IPS-18c (cell line): ENCODE results near the gene UGT1A3.

Experiments used
- H3K4me3 ChIP-seq: 2 replicates; pipeline ENCODE4 v1.7.0; 2013; ENCODE audit warnings: low read depth, mild to moderate bottlenecking, low read length, moderate library complexity; ENCODE audit not compliant: insufficient read depth
- H3K9me3 ChIP-seq: one replicate; pipeline ENCODE4 v1.6.1; 2013; ENCODE audit warnings: mild to moderate bottlenecking, low read length, moderate library complexity; ENCODE audit not compliant: control insufficient read depth, insufficient read depth

The UGT1A3 gene

GRCh38 chr2:233801357-233802131 is 72.7 kb downstream of the UGT1A3 start:
- no peak overlapping the region for H3K4me3 ChIP-seq

DNA sequence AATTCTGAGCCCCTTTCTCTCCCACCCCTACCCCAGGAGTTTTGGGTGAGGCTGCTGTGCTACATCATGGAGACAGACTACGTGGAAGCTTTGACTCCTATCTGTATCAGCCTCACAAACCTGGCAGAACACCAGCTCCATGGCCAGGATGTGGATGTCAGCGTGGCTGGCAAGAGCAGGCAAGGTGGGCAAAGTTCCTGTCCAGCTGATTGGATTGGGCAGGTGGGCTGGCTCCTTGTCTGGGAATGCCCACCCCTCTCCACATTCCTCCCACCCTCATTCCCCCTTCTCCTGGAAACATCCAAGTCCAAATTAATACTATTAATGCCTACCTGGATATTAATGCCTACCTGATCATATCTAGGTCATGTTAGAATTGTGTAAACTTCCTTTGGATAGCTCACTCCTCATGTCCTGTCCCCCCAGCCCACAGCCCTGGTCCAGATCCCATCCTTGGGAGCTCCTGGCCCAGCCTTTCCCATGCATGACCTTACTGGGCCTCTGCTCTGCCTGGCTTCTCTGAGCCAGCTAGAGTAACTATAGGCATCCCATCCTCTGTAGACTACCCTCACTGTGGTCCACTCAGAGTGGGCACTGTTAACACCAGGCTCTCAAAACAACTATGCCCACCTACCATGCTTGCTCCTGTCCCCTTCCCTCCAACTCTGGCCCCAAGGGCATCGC is 73.4 kb downstream of the UGT1A3 start:
- Histone ChIP-seq H3K9me3 (no peaks in the 10 kb centered on the region), H3K4me3 (no peak overlapping the region)

More at GRCh38 chr2:233801357-233802131, 72.7 kb downstream of the UGT1A3 start:
- no peaks in the 10 kb centered on the region for H3K9me3 ChIP-seq

- Histone ChIP-seq H3K9me3 (peaks cover 2% of the 10 kb centered on the region), H3K4me3 (no peak overlapping the region)
These were observed 74.6 kb downstream of the UGT1A3 start for GRCh38 chr2:233803292-233803911.

- Histone ChIP-seq H3K9me3 (peaks cover 2% of the 10 kb centered on the region), H3K4me3 (no peak overlapping the region; the same call in 1 of the 2 replicates)
These were observed 75.2 kb downstream of the UGT1A3 start for GRCh38 chr2:233803994-233804393.

DNA sequence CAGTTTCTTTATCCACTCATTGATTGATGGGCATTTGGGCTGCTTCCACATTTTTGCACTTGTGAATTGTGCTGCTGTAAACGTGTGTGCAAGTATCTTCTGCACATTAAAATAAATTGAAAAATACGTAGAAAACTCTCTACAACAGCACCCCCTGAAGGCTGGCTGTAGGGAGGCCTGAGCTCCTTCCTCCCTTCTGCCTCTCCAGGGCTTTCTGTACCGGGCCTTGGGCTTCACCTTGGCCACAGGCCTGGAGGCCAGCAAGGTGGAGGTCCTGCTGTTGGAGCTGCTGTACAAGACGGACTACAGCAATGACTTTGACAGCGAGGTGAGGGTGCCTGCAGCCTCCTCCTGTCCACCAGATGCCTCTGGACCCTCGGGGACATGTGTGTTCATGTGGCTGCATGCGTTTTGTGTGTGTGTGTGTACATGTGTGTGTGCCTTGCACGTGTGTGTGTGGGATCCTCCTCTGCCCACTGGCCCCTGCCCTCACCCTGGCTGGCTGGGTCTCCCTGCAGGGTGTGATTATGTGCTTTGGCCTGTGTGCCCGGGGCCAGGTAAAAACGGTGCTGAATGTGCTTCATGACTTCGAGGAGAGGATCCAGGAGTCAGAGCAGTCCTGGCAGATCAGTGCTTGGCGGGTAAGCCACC is 78.5 kb downstream of the UGT1A3 start:
- H3K4me3 ChIP-seq, result no peak overlapping the region
- peaks cover 2% of the 10 kb centered on the region for H3K9me3 ChIP-seq

DNA sequence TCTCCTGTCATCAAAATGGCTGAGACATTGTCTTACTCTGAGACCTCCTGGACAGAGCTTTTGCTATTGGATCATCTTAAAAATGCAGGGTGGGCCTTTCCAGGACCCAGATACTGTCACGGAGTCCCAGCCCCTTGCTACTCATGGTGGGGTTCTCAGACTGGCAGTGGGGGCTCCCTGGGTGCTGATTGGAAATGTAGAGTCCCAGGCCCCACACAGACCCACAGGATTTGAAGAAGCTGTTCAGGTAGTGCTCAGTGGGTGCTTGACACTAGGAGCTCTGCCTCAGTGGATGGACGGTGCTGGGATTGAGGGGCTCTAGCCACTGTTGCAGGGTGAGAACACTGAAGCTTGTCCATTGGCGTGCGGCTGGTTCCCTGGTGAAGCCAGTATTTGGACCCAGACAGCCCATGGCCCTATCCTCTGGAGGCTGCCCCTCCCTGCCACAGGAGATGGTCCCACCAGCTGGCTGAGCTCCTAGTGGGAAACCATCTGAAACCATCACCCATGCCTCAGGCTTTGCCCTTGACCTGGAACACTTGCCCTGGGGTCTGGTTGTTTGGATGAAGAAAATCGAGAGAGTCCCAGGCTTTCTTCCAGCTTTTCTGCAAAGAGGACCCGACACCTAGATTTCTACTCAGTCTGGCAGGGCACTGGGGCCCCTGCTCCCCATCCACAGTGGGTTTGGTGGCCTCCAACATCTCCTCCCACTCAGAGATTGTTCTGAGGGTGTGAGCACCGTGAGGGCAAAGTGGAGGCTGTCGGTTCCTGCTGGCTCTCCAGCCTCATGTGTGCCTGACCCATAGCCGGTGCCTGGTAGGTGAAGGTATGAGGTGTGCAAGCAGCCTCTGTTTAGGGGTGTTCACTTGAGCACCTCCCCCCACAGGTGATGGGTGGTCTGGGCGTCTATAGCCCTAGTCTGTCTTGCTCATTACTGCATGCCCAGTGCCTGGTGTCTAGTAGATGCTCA is 79.4 kb downstream of the UGT1A3 start:
- H3K4me3 ChIP-seq, result no peak overlapping the region
- peaks cover 2% of the 10 kb centered on the region for H3K9me3 ChIP-seq

DNA sequence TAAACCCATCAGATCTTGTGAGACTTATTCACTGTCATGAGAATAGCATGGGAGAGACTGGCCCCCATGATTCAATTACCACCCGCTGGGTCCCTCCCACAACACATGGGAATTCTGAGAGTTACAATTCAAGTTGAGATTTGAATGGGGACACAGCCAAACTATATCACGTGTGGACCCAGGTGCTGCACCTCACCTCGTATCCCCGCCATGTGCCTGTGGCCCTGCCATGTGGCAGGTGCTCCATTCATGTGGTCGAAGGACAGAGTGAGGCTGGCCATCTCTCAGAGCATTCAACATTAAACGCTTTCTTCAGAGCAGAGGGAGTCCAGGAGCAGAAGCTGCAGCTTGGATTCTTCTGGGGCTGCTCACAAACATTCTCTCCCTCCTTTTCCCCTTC is 81.5 kb downstream of the UGT1A3 start:
- peaks cover 2% of the 10 kb centered on the region for H3K9me3 ChIP-seq
- no peak overlapping the region for H3K4me3 ChIP-seq

- Histone ChIP-seq H3K9me3 (peaks cover 2% of the 10 kb centered on the region), H3K4me3 (no peak overlapping the region)
These were observed 82.2 kb downstream of the UGT1A3 start for GRCh38 chr2:233811087-233811486.

DNA sequence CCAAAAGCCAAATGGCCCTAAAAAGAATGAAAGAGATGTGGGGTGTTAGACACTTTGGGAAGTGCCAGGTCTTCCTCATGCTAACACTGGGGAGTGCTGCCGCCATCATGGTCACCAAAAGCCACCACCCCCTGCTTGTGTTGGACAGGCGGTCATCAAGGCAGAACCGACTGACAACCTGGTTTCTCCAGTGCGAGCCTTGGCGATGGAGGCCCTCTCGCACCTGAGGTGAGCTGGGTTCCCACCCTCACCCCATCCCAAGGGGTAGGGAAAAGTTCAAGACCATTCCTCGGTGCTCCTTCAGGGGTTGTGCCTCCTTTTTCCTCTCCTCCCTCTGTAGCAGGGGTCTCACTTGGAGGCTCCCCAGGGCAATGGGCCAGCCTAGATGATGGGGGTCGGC is 82.9 kb downstream of the UGT1A3 start:
- H3K9me3 ChIP-seq, result peaks cover 2% of the 10 kb centered on the region
- no peak overlapping the region for H3K4me3 ChIP-seq

GRCh38 chr2:233813236-233814055 is 84.6 kb downstream of the UGT1A3 start:
- no peaks in the 10 kb centered on the region for H3K9me3 ChIP-seq
- no peak overlapping the region for H3K4me3 ChIP-seq

DNA sequence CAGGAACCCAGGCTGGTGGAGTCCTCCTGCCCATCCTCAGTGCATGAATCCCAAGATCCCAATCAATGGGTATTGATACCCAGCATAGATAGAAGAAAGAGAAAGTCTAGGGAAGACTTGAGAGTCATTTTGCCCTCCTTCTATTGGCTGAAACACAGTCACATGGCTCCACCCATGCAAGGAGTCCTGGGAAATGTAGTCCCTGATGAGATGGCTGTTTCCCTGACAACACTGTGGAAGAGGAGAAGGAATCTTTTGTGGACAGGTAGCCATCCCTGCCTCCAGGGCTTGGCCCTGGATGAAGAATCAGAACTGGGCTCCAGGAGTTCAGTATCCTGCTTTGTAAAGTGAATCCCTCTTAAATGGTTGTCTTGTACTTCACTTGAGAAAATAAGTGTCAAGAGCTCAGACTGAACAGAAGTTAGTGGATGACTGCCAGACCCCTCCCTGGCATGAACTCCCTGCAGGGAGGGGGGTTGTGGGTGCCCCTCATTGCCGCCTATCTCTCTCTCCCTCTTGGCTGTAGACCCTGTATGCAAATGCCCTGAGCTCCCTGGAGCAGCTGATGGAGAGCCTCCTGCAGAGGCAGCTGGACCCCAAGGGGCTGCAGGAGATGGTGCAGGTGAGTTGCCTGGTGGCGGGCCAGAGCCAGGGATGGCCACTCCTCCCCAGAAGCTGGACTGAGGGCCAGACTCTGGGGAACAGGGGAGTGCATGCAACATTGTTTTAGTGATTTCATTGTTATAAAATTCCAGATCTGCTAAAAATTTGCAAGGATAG is 85.4 kb downstream of the UGT1A3 start:
- no peaks in the 10 kb centered on the region for H3K9me3 ChIP-seq
- no peak overlapping the region for H3K4me3 ChIP-seq

GRCh38 chr2:233815861-233816260 is 87.0 kb downstream of the UGT1A3 start:
- Histone ChIP-seq H3K4me3 (no peak overlapping the region), H3K9me3 (no peaks in the 10 kb centered on the region)

GRCh38 chr2:233816334-233816733 is 87.5 kb downstream of the UGT1A3 start:
- Histone ChIP-seq H3K4me3 (no peak overlapping the region), H3K9me3 (no peaks in the 10 kb centered on the region)

DNA sequence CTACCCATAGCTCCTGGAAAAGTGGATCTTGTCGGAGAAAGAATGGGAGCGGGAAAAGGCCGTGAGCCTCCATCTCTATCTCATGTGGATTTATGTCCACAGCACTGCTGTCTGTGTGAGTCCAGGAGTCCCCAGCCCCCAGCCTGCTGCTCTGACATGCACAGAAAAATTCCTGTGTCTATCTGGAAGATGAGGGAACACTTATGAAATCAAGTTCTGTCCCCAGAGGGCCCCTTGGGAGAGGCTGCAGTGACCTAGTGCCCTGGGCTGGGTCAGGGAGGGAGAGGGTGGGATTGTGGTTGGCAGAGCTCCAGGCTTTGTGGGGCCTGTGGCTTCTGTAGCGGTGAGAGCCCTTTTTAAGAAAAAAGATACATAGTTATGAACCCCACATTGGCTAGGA is 87.9 kb downstream of the UGT1A3 start:
- no peaks in the 10 kb centered on the region for H3K9me3 ChIP-seq

DNA sequence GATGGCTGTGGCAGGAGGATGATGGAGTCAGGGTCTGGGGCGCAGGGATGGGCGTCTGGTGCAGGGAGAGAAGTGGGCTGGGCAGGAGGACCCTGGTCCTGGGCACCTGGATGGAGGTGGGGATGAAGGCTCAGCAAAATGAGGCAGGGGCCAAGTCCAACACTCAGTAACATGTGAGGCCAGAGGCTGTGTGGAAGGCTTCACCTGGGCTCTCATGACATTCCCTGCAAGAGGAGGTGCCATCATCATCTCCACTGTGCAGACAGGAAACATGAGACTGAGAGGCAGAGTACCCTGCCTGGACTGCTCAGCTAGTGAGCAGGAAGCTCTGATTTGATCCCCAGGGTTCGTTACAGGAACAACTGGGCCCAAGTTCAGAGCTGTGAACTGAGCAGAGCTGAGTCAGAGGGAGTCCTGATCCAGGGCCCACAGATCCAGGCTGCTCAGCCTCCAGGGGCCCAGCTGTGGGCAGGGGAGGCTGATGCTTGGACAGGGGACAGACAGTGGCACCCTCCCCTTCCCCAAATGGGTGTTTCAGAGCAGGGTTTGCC is 88.6 kb downstream of the UGT1A3 start:
- H3K9me3 ChIP-seq, result no peaks in the 10 kb centered on the region

More for the DNA sequence above, 87.9 kb downstream of the UGT1A3 start:
- H3K4me3 ChIP-seq, result no peak overlapping the region

More for the DNA sequence above, 88.6 kb downstream of the UGT1A3 start:
- H3K4me3 ChIP-seq, result no peak overlapping the region
